Colonic mucosa (tissue), 4 donors: ENCODE data around the gene RTN4IP1. TPM values are rescaled to one million over a fixed set of nuclear protein-coding genes. Genes with fewer than 3 reads are reported as not detected.

ENCODE experiments used
- DNase-seq: peaks from one replicate; pipeline ENCODE4 v3.0.0-alpha.2; 2020
- H3K27ac ChIP-seq: fragments of 200-600 bp; one replicate; pipeline ENCODE4 v1.8.0; 2021
- H3K27me3 ChIP-seq: fragments of 200-600 bp; one replicate; pipeline ENCODE4 v1.8.0; 2021
- H3K36me3 ChIP-seq: fragments of 200-600 bp; one replicate; pipeline ENCODE4 v1.8.0; 2021
- H3K4me1 ChIP-seq: fragments of 200-600 bp; one replicate; pipeline ENCODE4 v1.8.0; 2021; ENCODE audit warnings: mild to moderate bottlenecking
- H3K4me3 ChIP-seq: fragments of 200-600 bp; one replicate; pipeline ENCODE4 v1.8.0; 2021
- H3K9ac ChIP-seq, 2 donors: one replicate each; pipeline ENCODE4 v1.7.0; 2013; ENCODE audit warnings: control low read depth in 2 of 2, low read depth in 2 of 2, low read length in 2 of 2
- H3K9me3 ChIP-seq: fragments of 200-600 bp; one replicate; pipeline ENCODE4 v1.8.0; 2021
- CTCF ChIP-seq: fragments of 200-600 bp; IDR thresholded peaks from one replicate; pipeline ENCODE4 v1.8.0; 2022; ENCODE audit warnings: antibody characterized with exemption, mild to moderate bottlenecking
- intact Hi-C: fragments of 100-400 bp; cut with DNase I; formaldehyde crosslinking; loops from one replicate; pipeline ENCODE4 v1.14.1; 2022
- total RNA-seq, 2 donors: library from RNA; stranded (reverse); fragmentation: NEBNext Ultra II Directional in 1 of 2; extraction: Animal tissue kit (Norgen Biotek cat#: 25700) in 1 of 2; gene quantifications; one replicate each; pipeline ENCODE4 v1.2.1, GENCODE V29; 2021
- donor health status: healthy.
- donor health status: DM: no; HTN: no; CAD: no.
- donor health status: DM: no; HTN: no; CAD: no.

Gene RTN4IP1
- total RNA-seq, 2 donors from 2014 or later: 12.2 to 18.5 TPM

- H3K36me3 ChIP-seq: no peaks in the 10 kb centered on the region
- H3K27me3 ChIP-seq: no peaks in the 10 kb centered on the region
- no peak for TF ChIP-seq CTCF
- intact Hi-C loops: no loop called here
- no peak for DNase-seq
- no peak overlapping the region for H3K27ac ChIP-seq
- no peak overlapping the region for H3K4me3 ChIP-seq
- H3K9me3 ChIP-seq: no peaks in the 10 kb centered on the region
- H3K9ac ChIP-seq: no peak overlapping the region
- no peaks in the 10 kb centered on the region for H3K4me1 ChIP-seq
Measured at GRCh38 chr6:106614166-106614565, 15.1 kb downstream of the RTN4IP1 start.

GRCh38 chr6:106613590-106613989 lies 15.7 kb downstream of the RTN4IP1 start:
- no peak for TF ChIP-seq CTCF
- Histone ChIP-seq H3K4me3 (no peak overlapping the region), H3K9ac (no peak overlapping the region), H3K36me3 (no peaks in the 10 kb centered on the region), H3K4me1 (no peaks in the 10 kb centered on the region), H3K27me3 (no peaks in the 10 kb centered on the region), H3K27ac (no peak overlapping the region), H3K9me3 (no peaks in the 10 kb centered on the region)
- DNase-seq: no peak
- intact Hi-C loops: no loop called here

GRCh38 chr6:106612671-106613416 lies 16.5 kb downstream of the RTN4IP1 start:
- no peaks in the 10 kb centered on the region for H3K27me3 ChIP-seq
- H3K27ac ChIP-seq: no peak overlapping the region
- H3K9me3 ChIP-seq: no peaks in the 10 kb centered on the region
- no peak for TF ChIP-seq CTCF
- H3K4me1 ChIP-seq: no peaks in the 10 kb centered on the region
- intact Hi-C loops: no loop called here
- DNase-seq: no peak
- H3K4me3 ChIP-seq: no peak overlapping the region
- H3K36me3 ChIP-seq: no peaks in the 10 kb centered on the region
- H3K9ac ChIP-seq: no peak overlapping the region

GRCh38 chr6:106611030-106611429 lies 18.3 kb downstream of the RTN4IP1 start:
- intact Hi-C loops: no loop called here
- no peak overlapping the region for H3K9ac ChIP-seq

GRCh38 chr6:106609699-106610098 lies 19.6 kb downstream of the RTN4IP1 start:
- no peaks in the 10 kb centered on the region for H3K4me1 ChIP-seq
- intact Hi-C loops: loop anchor here (5.0 kb wide), 1 partner anchor 373 kb away; no protein-coding TSS in a partner anchor

More at GRCh38 chr6:106611030-106611429, 18.3 kb downstream of the RTN4IP1 start:
- H3K4me3 ChIP-seq: no peak overlapping the region
- DNase-seq: no peak
- no peak overlapping the region for H3K27ac ChIP-seq
- no peaks in the 10 kb centered on the region for H3K4me1 ChIP-seq
- no peaks in the 10 kb centered on the region for H3K9me3 ChIP-seq
- no peaks in the 10 kb centered on the region for H3K27me3 ChIP-seq
- no peak for TF ChIP-seq CTCF
- H3K36me3 ChIP-seq: no peaks in the 10 kb centered on the region

More at GRCh38 chr6:106609699-106610098, 19.6 kb downstream of the RTN4IP1 start:
- Histone ChIP-seq H3K9me3 (no peaks in the 10 kb centered on the region), H3K27me3 (no peaks in the 10 kb centered on the region), H3K36me3 (no peaks in the 10 kb centered on the region), H3K27ac (no peak overlapping the region), H3K9ac (no peak overlapping the region), H3K4me3 (no peak overlapping the region)
- TF ChIP-seq CTCF: no peak
- DNase-seq: no peak
